ENCODE measurements around the gene ZBTB47.

Gene ZBTB47

DNA sequence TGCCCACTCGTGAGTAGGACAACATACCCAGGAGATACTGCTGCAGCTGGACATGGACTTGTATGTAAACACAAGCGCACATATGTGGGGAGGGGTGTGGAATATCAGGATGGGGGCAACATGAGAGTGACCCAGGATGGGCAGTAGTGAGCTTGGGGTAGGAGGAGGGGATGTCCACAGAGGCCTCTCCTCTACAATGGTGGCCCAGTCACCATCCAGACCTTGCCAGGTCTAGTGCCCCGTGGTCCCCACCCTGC, 266 bp upstream of the ZBTB47 start:
- no peak for DNase-seq

DNA sequence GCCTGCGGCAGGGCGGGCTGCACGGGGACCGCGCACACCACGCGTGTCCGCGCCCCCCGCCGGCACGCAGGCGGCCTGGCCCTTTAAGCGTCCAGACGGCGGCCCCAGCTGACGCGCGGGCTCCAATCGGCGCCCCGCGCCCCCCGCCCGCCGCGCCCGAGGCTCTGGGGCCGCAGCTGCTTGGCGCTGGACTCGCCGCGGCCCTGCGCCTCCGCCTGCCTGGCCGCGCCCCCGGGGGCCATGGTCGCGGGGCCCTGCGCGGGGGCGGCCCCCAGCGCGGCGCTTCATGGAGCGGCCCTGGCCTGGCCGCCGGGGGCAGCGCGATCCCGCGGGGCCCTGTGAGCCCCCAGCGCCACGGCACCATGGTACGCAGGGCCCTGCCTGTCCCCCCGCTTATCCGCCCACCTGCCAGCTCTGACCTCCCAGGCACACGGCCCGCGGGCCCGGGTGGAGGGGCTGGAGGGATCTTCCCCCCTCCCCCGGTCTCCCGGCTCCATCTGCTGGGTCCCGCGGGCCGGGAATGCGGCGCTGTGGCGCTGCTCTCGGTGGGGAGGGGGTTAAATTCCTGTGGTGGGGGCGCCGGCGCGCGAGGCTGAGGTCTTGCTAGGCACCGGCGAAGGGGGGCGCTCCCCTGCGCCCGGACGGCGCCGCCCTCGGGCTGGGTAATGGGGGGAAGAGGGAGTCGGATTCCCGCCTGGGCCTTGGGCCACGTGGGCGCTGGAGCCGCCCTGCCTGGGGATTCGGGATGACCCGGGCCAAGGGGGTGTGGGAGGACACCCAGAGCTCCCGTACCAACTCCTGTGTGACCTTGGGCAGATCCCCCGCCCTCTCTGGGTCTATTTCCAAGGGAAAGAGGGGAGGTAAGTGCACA, 1.1 kb downstream of the ZBTB47 start:
- peak in 1 of 2 donors; percentile 16 for DNase-seq

DNA sequence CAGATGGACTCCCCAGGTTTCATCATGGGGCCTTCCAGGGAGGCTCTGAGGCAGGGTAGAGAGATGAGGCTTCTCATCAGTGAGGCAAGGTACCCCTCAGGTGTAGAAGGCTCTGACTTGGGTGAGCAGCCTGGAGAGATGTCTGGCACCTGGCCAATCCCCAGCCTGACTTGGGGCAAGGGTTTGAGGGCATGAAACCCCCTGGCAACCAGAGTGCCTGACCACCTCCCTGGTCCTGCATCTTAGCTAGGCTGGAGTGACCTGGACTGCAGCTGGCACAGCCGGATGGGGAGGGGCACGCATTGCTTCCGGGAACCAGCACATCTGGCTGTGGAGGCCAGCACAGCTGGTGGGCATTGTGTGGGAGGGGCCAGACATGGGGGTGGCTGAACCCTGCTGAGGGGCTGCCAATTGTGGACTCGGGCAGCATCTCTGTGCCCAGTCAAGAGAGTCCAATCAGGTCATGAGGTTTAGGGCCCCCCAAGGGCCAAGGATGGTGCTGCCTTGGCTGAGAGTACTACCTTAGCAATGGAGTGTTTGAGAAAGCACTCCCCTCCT, 1.9 kb downstream of the ZBTB47 start:
- DNase-seq: no peak

DNA sequence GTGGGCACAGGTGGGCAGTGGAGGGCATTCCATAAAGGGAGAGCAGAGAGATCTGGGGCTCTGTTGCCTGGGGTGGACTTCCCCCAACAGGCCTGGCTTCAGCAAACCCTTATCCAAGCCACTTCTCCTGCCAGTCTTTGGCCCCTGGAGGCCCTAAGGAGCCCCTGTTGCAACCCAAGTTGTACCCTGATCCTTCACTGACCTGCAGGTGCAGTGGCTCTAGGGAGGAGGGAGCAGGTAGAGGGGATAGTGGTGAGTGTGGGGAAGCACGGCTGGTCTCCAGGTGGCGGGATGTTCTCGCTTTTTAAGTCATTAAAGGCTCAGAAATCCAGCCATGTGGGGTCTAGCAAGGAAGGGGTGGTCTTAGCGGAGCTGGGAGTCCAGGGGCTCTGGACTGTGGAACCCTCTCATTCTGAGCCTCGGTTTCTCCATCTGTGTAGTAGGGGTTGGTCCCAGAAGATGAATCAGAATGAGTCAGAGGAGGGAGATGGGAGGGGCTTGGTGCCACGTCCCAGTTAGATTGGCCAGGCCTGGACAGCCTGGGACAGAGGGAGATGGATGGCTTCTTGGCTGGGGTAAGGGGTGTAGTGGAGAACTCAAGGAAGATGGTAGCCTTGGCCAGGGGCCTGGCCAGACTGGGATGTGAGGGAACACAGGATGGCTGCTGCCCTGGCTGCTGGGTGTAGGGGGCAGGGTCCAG, 2.6 kb downstream of the ZBTB47 start:
- DNase-seq: no peak

DNA sequence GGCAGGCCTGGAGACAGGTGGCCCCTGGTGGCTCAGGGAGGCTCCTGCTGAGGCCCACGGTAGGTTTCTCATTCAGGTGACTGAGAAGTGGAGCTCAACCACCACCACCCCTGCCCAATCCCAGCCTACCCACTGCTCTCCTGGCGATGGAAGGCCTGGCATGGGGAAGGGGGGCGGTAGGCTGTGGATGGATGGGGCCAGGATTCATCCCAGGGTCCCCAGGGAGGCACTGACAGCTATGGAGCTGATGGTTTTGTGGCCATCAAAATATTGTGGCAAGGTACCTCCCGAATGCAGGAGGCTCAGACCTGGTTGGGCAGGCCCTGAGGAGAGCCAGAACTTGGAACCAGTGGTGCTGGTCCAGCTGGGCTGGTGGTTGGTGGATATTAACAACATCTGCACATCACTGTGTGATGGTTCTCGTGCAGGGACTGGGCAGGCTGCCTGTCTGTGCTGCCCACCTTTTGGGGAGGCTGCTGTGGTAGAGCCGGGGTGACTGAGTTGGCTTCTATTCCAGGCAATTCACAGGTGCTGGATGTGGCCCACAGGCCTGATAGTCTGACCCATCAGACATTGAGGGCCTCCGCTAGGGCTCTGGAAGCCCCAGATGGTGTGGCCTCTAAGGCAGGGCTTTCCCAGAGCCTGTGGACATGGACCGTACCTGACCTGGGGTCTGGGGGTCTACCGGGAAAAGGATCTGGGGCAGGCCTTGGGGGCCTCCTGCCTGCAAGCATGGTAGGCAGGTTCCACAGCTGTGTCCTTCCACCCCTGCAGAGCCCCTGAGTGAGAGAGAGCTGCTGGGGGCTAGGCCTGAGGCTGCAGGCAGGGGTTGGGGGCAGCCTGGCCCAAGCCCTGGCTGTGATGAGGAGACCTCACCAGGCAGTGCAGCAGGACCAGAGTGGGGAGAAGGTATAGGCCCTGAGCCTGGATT, 3.4 kb downstream of the ZBTB47 start:
- no peak for DNase-seq

DNA sequence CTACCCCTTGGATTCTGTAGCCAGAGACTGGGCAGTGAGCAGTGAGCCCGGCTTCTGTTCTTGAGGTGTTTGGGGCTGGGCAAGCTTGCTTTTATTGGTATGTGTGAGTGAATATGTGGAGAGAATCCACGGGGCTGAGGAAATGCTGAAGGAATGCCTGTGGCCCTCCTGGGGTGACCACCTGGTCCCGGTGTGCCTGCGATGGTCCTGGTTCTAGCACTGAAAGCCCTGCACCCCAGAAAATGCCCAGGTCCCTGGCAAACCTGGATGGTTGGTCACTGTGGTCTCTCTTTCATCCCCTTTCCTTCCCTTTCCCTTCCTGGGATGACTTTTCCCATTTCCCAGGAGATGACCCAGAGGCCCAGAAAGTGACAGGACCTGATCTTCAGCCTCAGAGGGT, 4.2 kb downstream of the ZBTB47 start:
- DNase-seq: no peak

DNA sequence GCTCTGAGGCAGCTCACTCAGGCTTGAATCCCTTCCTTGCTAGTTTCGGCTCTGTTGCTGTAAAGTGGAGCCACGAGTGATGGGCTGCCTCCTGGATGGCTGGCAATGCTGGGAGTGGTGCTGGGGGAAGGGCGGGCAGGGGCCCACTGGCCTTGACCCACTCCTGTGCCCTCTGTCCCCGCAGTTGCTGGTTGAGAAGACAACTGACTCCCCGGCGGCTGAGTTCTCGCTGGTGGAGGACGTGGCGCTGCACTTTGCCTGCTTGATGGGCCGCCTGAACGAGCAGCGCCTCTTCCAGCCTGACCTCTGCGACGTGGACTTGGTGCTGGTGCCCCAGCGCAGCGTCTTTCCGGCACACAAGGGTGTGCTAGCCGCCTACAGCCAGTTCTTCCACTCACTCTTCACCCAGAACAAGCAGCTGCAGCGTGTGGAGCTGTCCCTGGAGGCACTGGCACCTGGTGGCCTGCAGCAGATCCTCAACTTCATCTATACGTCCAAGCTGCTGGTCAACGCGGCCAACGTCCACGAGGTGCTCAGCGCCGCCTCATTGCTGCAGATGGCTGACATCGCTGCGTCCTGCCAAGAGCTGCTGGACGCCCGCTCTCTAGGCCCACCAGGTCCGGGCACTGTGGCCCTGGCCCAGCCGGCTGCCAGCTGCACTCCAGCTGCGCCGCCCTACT, 4.7 kb downstream of the ZBTB47 start:
- no peak for DNase-seq

DNA sequence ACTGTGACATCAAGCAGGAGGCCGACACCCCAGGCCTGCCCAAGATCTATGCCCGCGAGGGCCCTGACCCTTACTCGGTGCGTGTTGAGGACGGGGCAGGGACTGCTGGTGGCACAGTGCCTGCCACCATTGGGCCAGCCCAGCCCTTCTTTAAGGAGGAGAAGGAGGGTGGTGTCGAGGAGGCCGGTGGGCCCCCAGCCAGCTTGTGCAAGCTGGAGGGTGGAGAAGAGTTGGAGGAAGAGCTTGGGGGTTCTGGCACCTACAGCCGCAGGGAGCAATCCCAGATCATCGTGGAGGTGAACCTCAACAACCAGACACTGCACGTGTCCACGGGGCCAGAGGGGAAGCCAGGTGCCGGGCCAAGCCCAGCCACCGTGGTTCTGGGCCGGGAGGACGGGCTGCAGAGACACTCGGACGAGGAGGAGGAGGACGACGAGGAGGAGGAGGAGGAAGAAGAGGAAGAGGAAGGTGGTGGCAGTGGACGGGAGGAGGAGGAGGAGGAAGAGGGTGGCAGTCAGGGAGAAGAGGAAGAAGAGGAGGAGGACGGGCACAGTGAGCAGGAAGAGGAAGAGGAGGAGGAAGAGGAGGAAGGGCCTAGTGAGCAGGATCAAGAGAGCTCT, 5.4 kb downstream of the ZBTB47 start:
- DNase-seq: no peak

DNA sequence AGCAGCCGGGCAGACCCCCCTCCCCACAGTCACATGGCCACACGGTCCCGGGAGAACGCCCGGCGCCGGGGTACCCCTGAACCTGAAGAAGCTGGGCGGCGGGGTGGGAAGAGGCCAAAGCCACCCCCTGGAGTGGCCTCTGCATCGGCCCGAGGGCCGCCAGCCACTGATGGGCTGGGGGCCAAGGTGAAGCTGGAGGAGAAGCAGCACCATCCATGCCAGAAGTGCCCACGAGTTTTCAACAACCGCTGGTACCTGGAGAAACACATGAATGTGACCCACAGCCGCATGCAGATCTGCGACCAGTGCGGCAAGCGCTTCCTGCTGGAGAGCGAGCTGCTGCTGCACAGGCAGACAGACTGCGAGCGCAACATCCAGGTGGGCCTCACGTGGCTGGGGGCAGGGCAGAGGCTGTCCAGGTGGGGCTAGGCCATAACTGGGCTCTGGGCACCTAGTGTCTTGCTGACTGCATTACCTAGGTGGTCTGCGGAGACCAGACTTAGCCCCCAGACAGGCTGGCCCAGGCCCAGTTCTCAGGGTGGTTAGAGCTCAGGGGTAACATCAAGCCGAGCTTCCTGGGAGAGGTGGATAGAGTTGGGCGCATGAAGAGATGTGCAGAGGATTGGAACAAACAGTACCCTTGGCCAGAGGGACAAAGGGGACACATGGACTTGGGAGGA, 6.1 kb downstream of the ZBTB47 start:
- DNase-seq: no peak

DNA sequence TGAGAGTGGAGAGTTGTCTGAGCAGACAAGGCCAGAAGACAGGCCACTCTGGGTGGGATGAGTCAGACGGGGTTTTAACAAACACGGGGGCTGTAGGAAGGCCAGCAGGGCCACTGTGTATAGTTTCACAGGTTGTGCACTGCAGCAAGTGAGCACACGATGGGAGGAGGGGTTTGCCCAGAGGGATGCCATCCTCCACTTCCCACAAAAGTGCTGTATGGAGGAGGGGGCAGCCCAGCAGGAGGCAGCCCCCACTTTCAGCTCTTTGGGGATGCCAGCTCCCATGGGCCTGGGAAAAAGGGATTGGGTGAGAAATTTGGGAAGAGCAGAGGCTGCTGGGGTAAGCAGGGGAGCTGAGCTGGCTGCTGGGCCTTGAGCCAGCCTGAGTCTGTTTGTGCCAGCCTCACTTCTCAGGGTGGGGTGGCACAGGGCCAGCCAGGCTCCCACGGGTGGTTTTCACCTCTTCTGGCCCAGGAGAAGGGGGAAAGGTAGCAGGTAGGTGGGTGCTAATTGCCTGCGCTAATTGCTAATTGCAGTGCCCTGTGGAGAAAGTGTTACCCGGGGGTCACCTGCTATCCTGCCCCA, 6.7 kb downstream of the ZBTB47 start:
- no peak for DNase-seq

DNA sequence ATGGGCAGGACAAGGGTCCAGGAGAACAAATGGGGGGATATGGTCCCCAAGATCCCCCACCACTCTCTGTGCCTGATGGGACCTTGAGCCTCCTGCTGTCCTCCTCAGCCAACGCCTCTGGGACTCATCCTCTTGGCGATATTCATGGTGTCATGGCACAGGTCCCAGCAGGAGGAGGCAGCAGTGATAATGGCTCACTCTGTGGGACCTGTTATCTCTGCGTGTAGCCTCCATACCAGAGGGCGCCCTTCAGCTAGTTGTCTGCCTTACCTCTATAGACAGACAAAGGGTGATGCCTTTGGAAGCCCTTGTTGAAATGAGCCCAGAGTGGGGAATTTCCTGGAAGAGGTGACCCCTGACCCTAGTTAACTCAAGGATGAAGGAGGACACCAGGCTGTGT, 7.4 kb downstream of the ZBTB47 start:
- DNase-seq: no peak

DNA sequence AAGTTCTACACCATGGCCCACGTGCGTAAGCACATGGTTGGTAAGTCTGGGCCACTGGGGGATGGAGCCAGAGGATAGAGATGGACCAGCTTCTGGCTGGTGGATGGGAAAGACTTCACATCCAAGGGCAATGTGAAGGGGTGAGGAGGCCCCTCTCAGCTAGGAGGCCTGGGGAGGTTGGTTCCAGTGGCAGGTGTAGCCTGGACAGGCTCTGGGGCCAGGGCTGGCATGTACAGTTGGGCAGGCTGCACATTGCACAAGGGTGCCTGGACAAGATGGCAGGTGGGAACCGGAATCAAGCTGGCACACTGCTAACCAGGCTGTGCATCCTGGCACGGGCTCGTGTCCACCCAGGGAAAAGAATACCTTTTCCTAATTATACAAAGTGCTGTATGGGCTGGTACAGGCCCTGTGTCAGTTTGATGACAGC, 8.1 kb downstream of the ZBTB47 start:
- DNase-seq: no peak

DNA sequence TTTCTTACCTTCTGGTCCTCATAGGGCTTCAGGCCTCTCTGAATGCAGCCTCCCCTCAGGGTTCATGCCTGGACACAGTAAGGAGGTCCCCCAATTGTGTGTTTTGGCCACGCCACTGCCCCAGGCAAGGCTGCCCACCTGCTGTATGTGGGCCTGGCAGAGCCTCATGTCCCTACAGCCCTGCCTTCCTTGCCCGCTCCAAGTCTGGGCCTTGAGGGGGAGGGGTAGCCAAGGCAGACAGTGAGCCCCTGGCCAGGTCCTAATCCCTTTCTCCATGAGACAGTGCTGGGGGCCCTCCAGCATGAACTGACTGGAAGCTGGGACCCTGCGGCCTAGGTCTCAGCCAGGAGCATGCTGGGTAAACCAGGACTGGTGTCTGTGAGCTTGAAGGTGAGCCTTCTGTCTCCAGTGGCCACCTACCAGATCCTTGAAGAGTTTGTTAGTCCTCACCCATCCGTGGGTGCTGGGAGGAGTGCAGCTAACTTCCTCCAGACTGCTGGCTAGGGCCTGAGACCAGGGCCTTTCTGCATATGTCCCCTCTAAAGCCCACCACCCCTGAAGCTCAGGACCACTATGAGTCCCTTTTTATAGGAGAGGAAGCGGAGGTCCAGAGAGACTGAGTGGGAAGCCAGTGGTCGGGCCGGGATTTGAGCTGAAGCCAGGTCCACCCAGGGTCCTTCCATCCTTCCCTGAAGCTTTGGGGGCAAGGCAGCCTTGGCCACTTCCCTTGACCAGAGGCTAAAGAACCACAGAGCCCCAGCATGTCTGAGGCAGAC, 8.7 kb downstream of the ZBTB47 start:
- DNase-seq: no peak

DNA sequence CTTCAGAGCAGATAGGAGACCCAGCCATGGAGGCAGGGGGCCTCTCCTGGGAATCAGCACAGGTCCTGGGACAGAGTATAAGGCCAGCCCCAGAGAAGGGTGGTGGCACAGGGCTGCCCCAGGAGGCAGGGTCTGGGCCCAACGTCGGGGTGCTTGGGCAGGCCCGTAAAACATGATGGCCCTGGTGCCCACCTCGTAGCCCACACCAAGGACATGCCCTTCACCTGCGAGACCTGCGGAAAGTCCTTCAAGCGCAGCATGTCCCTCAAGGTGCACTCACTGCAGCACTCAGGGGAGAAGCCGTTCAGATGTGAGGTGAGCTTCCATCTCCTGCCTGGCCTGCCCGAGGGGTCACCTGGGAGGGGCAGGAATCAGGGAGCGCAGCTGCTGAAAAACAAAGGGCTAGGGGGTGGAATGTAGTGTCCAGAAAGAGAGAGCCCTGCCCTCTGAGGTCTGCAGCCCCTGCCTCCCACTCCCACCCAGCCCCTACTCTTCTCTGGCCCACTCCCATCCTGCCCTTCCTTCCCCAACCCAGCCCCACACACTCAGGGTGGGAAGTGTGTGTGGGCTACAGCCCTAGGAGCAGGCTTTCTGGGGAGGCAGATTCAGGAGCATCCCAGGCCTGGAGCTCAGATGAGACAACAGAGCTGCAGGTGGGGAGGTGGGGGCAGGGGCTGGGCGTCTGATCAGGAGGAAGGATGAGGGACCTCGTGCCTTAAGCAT, 9.5 kb downstream of the ZBTB47 start:
- no peak for DNase-seq

DNA sequence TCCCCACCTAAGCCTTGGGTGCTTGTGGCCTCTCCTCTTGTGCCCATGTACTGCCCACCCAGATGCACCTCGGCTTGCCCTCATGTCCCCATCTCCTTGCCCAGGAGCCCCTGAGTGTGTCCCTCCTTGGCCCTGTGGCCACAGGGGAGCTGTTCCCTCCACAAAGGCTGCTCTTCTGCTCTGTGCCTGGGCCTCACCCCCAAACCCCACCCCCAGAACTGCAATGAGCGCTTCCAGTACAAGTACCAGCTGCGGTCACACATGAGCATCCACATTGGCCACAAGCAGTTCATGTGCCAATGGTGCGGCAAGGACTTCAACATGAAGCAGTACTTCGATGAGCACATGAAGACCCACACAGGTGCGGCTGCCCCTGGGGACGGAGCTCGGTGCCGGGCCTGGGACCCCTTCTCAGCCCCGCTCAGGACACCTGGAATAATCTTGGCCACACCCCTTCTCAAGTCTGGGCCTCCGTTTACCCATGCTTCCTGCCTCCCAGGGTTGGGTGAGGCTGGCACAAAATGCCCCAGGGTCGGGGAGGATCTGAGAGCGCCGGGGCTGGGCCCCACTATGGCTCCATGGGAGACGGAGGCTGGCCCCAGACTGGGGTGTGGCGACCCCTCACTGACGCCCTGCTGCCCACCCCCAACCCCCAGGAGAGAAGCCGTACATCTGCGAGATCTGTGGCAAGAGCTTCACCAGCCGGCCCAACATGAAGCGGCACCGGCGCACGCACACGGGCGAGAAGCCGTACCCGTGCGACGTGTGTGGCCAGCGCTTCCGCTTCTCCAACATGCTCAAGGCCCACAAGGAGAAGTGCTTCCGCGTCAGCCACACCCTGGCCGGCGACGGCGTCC, 10.3 kb downstream of the ZBTB47 start:
- peak in 1 of 2 donors; percentile 34 for DNase-seq

DNA sequence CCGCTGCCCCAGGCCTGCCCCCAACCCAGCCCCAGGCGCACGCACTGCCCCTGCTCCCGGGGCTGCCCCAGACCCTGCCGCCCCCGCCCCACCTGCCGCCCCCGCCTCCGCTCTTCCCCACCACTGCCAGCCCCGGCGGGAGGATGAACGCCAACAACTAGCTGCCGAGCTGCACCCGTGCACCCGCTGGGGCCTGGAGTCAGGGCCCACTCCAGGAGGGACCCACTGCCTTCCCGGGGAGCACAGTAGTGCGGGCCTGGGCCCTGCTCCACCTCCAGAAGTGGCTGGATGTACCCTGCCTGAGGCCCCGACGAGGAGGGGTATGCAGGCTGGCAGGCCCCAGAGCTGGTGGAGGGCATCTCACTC, 10.9 kb downstream of the ZBTB47 start:
- no peak for DNase-seq

DNA sequence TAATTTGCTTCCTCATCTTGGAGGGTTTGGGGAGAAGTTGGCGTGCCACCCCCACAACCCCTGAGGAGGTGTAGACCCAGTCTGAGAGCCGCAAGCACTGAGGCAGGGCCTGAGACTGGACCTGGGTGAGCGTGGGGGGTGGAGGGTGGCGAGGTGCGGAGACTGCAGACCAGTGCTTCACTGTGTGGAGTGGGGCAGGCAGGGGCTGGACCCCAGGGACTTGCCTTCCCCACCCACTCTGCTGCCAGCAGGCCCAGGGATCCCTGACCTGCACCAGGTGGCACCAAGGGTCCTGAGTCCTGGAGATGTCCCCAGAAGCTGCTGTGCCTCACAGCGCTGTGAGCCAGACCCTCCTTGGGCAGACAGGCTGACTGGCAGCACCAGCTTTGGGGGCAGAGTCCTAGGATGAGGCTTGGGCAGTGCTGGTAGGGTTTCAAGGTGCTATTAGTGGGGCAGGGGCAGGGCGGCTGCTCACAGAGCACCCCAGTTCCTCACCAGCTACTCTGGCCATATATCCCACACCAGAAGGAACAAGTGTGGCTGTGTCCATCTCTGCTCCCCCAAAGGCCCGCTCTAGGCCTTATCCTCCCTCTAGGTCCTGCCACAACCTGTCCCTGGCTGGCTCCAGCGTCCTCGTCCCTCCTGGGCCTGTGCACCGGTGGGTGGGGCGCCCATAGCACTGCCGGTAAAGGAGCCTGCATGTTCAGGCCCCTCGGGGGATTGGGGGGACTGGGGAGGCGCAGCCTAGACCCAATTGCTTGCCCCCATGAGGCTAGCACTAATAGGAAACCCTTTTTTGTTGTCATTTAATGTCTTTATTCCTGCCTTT, 11.8 kb downstream of the ZBTB47 start:
- DNase-seq: no peak

DNA sequence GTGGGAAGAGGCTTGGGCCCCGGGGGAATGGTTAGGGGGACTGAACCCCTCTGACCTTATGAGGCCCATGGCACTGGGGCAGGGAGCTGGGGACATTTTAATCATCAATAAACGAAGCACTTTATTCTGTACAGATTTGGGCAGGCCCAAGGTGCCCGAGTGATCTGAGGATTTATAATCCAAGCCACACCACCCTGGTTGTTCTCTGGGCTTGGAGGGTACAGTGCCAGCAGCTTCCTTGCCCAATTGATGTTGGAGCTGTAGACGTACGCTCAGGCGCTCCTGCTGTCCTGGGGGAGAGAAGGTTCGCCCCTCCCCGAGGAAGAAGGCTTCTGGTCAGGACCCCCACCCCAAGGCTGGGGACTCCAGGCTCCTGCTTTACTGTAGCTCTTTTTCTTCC, 12.5 kb downstream of the ZBTB47 start:
- DNase-seq: no peak
